ENCODE results near the gene CDH26. TPM values are rescaled to one million over a fixed set of nuclear protein-coding genes. Genes with fewer than 3 reads are reported as not detected.

The CDH26 gene
- total and polyA plus RNA-seq, 2 donors (not counting 3 experiments of a cell fraction or from before 2014, with no cell fraction given): 0.01 TPM; not detected in 1

- no peak overlapping the region for H3K9ac ChIP-seq (replicated peaks; ENCODE audit: extremely low read depth, insufficient read depth, low read length)
- H3K4me2 ChIP-seq (ENCODE audit: insufficient read depth, low read length): no peak overlapping the region
- H3K4me3 ChIP-seq (replicated peaks in 1 of 3; ENCODE audit: insufficient read depth in 1 of 3, low read depth in 1 of 3, low read length in 3 of 3): no peak overlapping the region
- ChIA-PET CTCF (interaction anchor here (0.7 to 1.6 kb wide), 4 partner anchors 39 to 1842 kb away, joined by 3 to 23 read pairs (median 6); no protein-coding TSS in a partner anchor), POLR2A (interaction anchor here (0.6 kb wide), 1 partner anchor 13 kb away, joined by 3 read pairs; no protein-coding TSS in a partner anchor)
- intact Hi-C loops (cut with micrococcal nuclease) (loop anchor here (2.0 kb wide), 1 partner anchor 1206 kb away; no protein-coding TSS in a partner anchor), dilution Hi-C loops (cut with MboI; ENCODE audit: extremely low pct_ligation_motif_present, low sequenced_read_pairs) (no loop called here)
- DNase-seq (ENCODE audit: low read depth, low spot score) (peak; percentile 12), FAIRE-seq (peak; percentile 65)
- H3K27me3 ChIP-seq (ENCODE audit: control insufficient read depth in 2 of 2, insufficient read depth in 2 of 2, low read length in 2 of 2): no peaks in the 10 kb centered on the region
- no peak overlapping the region for H2AFZ ChIP-seq (ENCODE audit: low read depth, low read length)
- no peaks in the 10 kb centered on the region for H3K36me3 ChIP-seq (ENCODE audit: control insufficient read depth in 2 of 2, extremely low read depth in 1 of 2, insufficient read depth in 2 of 2, low read length in 2 of 2)
- H3K9me1 ChIP-seq (replicated peaks; ENCODE audit: control insufficient read depth, extremely low read depth, insufficient read depth, low read length): no peaks in the 10 kb centered on the region
- H3K27ac ChIP-seq (ENCODE audit: insufficient read depth, low read depth, low read length): no peak overlapping the region
- TF ChIP-seq GATA2 (IDR thresholded peaks at IDR 0.05; ENCODE audit: insufficient read depth, insufficient read length, low read depth, low read length) (no peak), FOS (IDR thresholded peaks at IDR 0.05; ENCODE audit: borderline replicate concordance, insufficient read depth, low read length) (no peak), MAX (IDR thresholded peaks at IDR 0.05; ENCODE audit: insufficient read depth, insufficient read length) (no peak), MYC (IDR thresholded peaks at IDR 0.05; ENCODE audit: low read depth, low read length) (no peak), EZH2 (IDR thresholded peaks at IDR 0.05; ENCODE audit: borderline replicate concordance, low read depth, low read length, severe bottlenecking) (no peak), CTCF (IDR thresholded peaks at IDR 0.05; ENCODE audit: extremely low read depth in 1 of 2, insufficient read depth in 1 of 2, low read depth in 1 of 2, low read length in 2 of 2) (peak; percentile 61 to 65), POLR2A (IDR thresholded peaks at IDR 0.05; ENCODE audit: low read depth, low read length) (no peak)
- no TSS peak for BruUV-seq (replicated peaks)
- H3K9me3 ChIP-seq (replicated peaks; ENCODE audit: control insufficient read depth, insufficient read depth, low read length): no peaks in the 10 kb centered on the region
- H3K4me1 ChIP-seq (ENCODE audit: control insufficient read depth, extremely low read depth, insufficient read depth, low read length): no peaks in the 10 kb centered on the region
- no peaks in the 10 kb centered on the region for H4K20me1 ChIP-seq (replicated peaks; ENCODE audit: control insufficient read depth, extremely low read depth, insufficient read depth, low read length)
- no peaks in the 10 kb centered on the region for H3K79me2 ChIP-seq (ENCODE audit: control insufficient read depth, insufficient read depth, low read length)
Observed at GRCh38 chr20:60057123-60057865, 99.1 kb downstream of the CDH26 start.

Measured in endothelial cell of umbilical vein (primary cell).